Measurements from ENCODE around the gene CHAD. TPM values are rescaled to one million over a fixed set of nuclear protein-coding genes. Genes with fewer than 3 reads are reported as not detected.
"Not testable (repeated sequence)": the region's sequence is repeated elsewhere in the genome, so short reads cannot be mapped to it uniquely, and the experiment has no call there.

Gene CHAD
- total RNA-seq, 4 donors from 2014 or later = not detected

DNA sequence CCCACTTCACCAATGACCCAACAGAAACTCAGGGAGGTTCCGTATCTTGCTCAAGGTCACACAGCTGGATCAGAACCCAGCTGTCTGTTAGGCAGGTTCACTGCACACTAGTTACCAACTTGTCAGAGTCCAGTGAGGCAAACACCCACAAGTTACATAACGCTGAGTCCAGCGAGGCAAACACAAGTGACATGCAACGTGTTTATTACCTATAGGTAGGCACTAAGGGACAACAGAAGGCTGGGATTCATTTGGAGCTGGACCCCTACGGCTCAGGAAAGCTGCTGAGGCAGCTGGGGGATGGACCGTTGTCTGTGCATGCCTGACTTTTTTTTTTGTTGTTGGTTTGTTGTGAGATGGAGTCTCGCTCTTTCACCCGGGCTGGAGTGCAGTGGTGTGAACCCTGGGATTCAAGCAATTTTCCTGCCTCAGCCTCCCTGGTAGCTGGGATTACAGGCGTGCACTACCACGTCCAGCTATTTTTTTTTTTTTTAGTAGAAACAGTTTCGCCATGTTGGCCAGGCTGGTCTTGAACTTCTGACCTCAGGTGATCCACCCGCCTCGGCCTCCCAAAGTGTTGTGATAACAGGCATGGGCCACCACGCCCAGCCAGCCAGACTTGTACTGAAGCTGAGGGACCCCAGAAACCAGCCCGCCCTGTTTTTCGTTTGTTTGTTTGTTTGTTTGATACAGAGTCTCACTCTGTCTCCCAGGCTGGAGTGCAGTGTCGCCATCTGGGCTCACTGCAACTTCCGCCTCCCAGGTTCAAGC lies 8.1 kb upstream of the CHAD start:
- Histone ChIP-seq H3K27me3 (peaks cover 16% of the 10 kb centered on the region), H3K4me1 (peaks cover 0 to 31% (median 5%) of the 10 kb centered on the region in 3 donors), H3K4me3 (no peak overlapping the region), H3K36me3 (peaks cover 0 to 9% of the 10 kb centered on the region in 2 donors), H3K9me3 (no peaks in the 10 kb centered on the region), H3K27ac (no peak overlapping the region)
- TF ChIP-seq EP300 (IDR thresholded peaks at IDR 0.05) = no peak
- TF ChIP-seq POLR2A (IDR thresholded peaks at IDR 0.05) = no peak
- no peak for TF ChIP-seq CTCF (IDR thresholded peaks at IDR 0.05)
- no peak for TF ChIP-seq POLR2AphosphoS5 (IDR thresholded peaks at IDR 0.05)
- WGBS, 2 donors (ENCODE audit: low coverage in 1 of 2) = 68 to 79% methylated on average over 4 to 10 of the region's 18 CpGs
- ATAC-seq = no peak

DNA sequence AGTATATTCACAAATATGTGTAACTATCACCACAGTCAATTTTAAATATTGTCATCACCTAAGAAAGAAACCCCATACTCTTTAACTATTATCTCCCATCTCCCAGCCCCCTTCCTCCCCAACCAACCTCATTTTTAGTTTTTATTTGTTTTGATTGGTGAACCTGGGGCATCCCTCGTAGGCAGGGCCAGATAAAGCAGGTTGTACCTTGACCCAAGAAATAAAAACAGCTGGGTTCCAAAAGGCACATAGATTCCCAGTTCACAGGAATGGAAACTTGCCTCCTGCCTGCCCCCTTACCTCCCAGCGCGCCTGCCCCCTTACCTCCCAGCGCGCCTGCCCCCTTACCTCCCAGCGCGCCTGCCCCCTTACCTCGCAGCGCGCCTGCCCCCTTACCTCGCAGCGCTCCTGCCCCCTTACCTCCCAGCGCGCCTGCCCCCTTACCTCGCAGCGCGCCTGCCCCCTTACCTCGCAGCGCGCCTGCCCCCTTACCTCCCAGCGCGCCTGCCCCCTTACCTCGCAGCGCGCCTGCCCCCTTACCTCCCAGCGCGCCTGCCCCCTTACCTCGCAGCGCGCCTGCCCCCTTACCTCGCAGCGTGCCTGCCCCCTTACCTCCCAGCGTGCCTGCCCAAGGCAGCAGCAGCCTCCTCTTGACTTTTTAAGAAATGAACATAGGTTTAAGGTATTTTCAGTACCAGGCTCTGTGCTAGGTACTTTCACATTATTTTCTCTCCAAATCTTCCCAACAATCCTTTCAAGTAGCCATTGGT lies 7.3 kb upstream of the CHAD start:
- H3K4me3 ChIP-seq, H3K9me3 ChIP-seq, H3K27ac ChIP-seq, ATAC-seq: not testable (repeated sequence)
- Histone ChIP-seq H3K4me1 (peaks cover 0 to 29% (median 5%) of the 10 kb centered on the region in 3 donors), H3K36me3 (peaks cover 0 to 15% of the 10 kb centered on the region in 2 donors), H3K27me3 (peaks cover 16% of the 10 kb centered on the region)
- WGBS, 2 donors (ENCODE audit: low coverage in 1 of 2) = 11 to 50% methylated on average over 2 to 16 of the region's 33 CpGs

GRCh38 chr17:50475362-50475761 lies 6.7 kb upstream of the CHAD start:
- Histone ChIP-seq H3K4me3 (no peak overlapping the region), H3K9me3 (no peaks in the 10 kb centered on the region), H3K4me1 (peaks cover 0 to 23% (median 5%) of the 10 kb centered on the region in 3 donors), H3K36me3 (peaks cover 0 to 17% of the 10 kb centered on the region in 2 donors), H3K27me3 (peaks cover 16% of the 10 kb centered on the region), H3K27ac (no peak overlapping the region)
- TF ChIP-seq POLR2AphosphoS5 (IDR thresholded peaks at IDR 0.05) (no peak), EP300 (IDR thresholded peaks at IDR 0.05) (no peak), CTCF (IDR thresholded peaks at IDR 0.05) (no peak), POLR2A (IDR thresholded peaks at IDR 0.05) (no peak)
- 85 to 88% methylated on average over 4 of the region's 4 CpGs for WGBS, 2 donors (ENCODE audit: low coverage in 1 of 2)
- ATAC-seq = no peak

DNA sequence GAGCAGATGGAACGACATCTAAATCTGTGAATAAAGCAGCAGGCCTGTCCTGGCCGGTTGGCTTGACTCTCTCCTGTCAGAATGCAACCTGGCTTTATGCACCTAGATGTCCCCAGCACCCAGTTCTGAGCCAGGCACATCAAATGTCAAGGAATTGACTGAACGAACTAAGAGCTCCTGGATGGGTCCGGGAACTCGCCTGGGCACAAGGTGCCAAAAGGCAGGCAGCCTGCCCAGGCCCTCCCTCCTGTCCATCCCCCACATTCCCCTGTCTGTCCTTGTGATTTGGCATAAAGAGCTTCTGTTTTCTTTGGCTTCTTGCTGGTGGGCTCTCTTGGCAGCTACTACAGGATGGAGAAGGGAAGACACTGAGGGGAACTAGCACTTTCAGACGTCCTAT lies 5.8 kb upstream of the CHAD start:
- TF ChIP-seq POLR2A (IDR thresholded peaks at IDR 0.05) (no peak), CTCF (IDR thresholded peaks at IDR 0.05) (no peak), POLR2AphosphoS5 (IDR thresholded peaks at IDR 0.05) (no peak), EP300 (IDR thresholded peaks at IDR 0.05) (no peak)
- no peak overlapping the region for H3K27ac ChIP-seq
- no peak for ATAC-seq
- H3K36me3 ChIP-seq = peaks cover 0 to 17% of the 10 kb centered on the region in 2 donors
- 43 to 70% methylated on average over 1 to 2 of the region's 6 CpGs for WGBS, 2 donors (ENCODE audit: low coverage in 1 of 2)
- H3K27me3 ChIP-seq = peaks cover 20% of the 10 kb centered on the region
- H3K4me1 ChIP-seq = peaks cover 0 to 17% (median under 1%) of the 10 kb centered on the region in 3 donors
- H3K4me3 ChIP-seq = no peak overlapping the region
- no peaks in the 10 kb centered on the region for H3K9me3 ChIP-seq

GRCh38 chr17:50473901-50474300 lies 5.2 kb upstream of the CHAD start:
- no peak overlapping the region for H3K4me3 ChIP-seq
- peaks cover 0 to 19% (median 5%) of the 10 kb centered on the region in 3 donors for H3K4me1 ChIP-seq
- 93 to 100% methylated on average over 3 to 8 of the region's 11 CpGs for WGBS, 2 donors (ENCODE audit: low coverage in 1 of 2)
- no peaks in the 10 kb centered on the region for H3K9me3 ChIP-seq
- H3K27ac ChIP-seq = no peak overlapping the region
- peaks cover 0 to 17% of the 10 kb centered on the region in 2 donors for H3K36me3 ChIP-seq
- peaks cover 26% of the 10 kb centered on the region for H3K27me3 ChIP-seq
- TF ChIP-seq CTCF (IDR thresholded peaks at IDR 0.05) (no peak), POLR2AphosphoS5 (IDR thresholded peaks at IDR 0.05) (no peak), POLR2A (IDR thresholded peaks at IDR 0.05) (no peak)
- no peak for ATAC-seq

GRCh38 chr17:50472761-50473161 lies 4.1 kb upstream of the CHAD start:
- H3K4me3 ChIP-seq, H3K9me3 ChIP-seq, H3K27ac ChIP-seq, ATAC-seq: not testable (repeated sequence)
- peaks cover 0 to 17% of the 10 kb centered on the region in 2 donors for H3K36me3 ChIP-seq
- WGBS, 2 donors (ENCODE audit: low coverage in 1 of 2) = 71 to 84% methylated on average over 6 to 12 of the region's 13 CpGs
- peaks cover 0 to 21% (median 12%) of the 10 kb centered on the region in 3 donors for H3K4me1 ChIP-seq
- H3K27me3 ChIP-seq = peaks cover 37% of the 10 kb centered on the region

All from gastroesophageal sphincter (tissue), 4 donors.